Panc1 (cell line): ENCODE results near the gene TOGARAM2. TPM values are rescaled to one million over a fixed set of nuclear protein-coding genes. Genes with fewer than 3 reads are reported as not detected.

Experiments
- ATAC-seq: fragments of 200-7000 bp; cut with Tn5 transposase; 2 replicates; pipeline ENCODE4 v1.9.1; 2020; ENCODE audit warnings: mild to moderate bottlenecking, moderate library complexity
- BruUV-seq: library from RNA; stranded (reverse); fragments of 400-500 nt; replicated peaks from 2 replicates; lab custom pipeline; 2021; lab: Mats Ljungman, UMichigan
- CTCF ChIA-PET: fragments of 300-600 bp; sonication (Branson Sonifier 250); formaldehyde crosslinking; loops from one replicate; lab custom pipeline; 2022; ENCODE audit warnings: antibody characterized with exemption; lab: Charles Lee
- POLR2A ChIA-PET: fragments of 300-600 bp; sonication (Branson Sonifier 250); formaldehyde crosslinking; loops from one replicate; lab custom pipeline; 2022; ENCODE audit warnings: antibody characterized with exemption; lab: Charles Lee
- DNase-seq: peaks from one replicate; pipeline ENCODE4 v3.0.0-alpha.2; 2010; ENCODE audit warnings: low read depth, low spot score
- H3K27ac ChIP-seq: 2 replicates; pipeline ENCODE4 v1.5.1; 2011; ENCODE audit warnings: mild to moderate bottlenecking, low read length, inconsistent platforms
- H3K27me3 ChIP-seq: fragments of 200-500 bp; sonication (Bioruptor generic); 2 replicates; pipeline ENCODE4 v1.6.0; 2014; ENCODE audit warnings: low read length, inconsistent platforms; ENCODE audit not compliant: control insufficient read depth, insufficient read depth
- H3K36me3 ChIP-seq: fragments of 200-500 bp; sonication (Bioruptor generic); 2 replicates; pipeline ENCODE4 v1.5.1; 2014; ENCODE audit warnings: inconsistent platforms, mild to moderate bottlenecking, low read length, moderate library complexity; ENCODE audit not compliant: control insufficient read depth, insufficient read depth
- H3K4me1 ChIP-seq: 2 replicates; pipeline ENCODE4 v1.5.1; 2011; ENCODE audit warnings: inconsistent platforms, mild to moderate bottlenecking, low read length, moderate library complexity; ENCODE audit not compliant: control insufficient read depth, insufficient read depth
- H3K4me3 ChIP-seq, 2 experiments: 2 replicates each; pipeline ENCODE4 v1.5.1; 2011 to 2012; ENCODE audit warnings: low read depth in 2 of 2, low read length in 2 of 2, mild to moderate bottlenecking in 2 of 2, inconsistent platforms in 1 of 2, moderate library complexity in 1 of 2
- H3K9me3 ChIP-seq: fragments of 200-500 bp; sonication (Bioruptor generic); 2 replicates; pipeline ENCODE4 v1.5.1; 2014; ENCODE audit warnings: low read depth, mild to moderate bottlenecking, inconsistent platforms, low read length, moderate library complexity; ENCODE audit not compliant: control insufficient read depth, insufficient read depth
- CTCF ChIP-seq: fragments of 450-650 bp; IDR thresholded peaks from 2 replicates; pipeline ENCODE4 v1.5.1; 2017; ENCODE audit warnings: mild to moderate bottlenecking
- POLR2AphosphoS5 ChIP-seq: IDR thresholded peaks from 2 replicates; pipeline ENCODE4 v1.6.1; 2012; ENCODE audit warnings: mild to moderate bottlenecking, low read depth, low read length, moderate library complexity
- REST ChIP-seq, 2 experiments: IDR thresholded peaks; 2 replicates each; pipeline ENCODE4 v1.6.1; 2011 to 2012; ENCODE audit warnings: low read depth in 2 of 2, control low read depth in 1 of 2, low read length in 1 of 2, mild to moderate bottlenecking in 1 of 2, moderate library complexity in 1 of 2; ENCODE audit not compliant: insufficient read depth in 1 of 2
- SIN3A ChIP-seq: IDR thresholded peaks from 2 replicates; pipeline ENCODE4 v1.6.1; 2012; ENCODE audit warnings: low read depth, mild to moderate bottlenecking, low read length, moderate library complexity, borderline replicate concordance; ENCODE audit not compliant: insufficient read depth
- TCF7L2 ChIP-seq: IDR thresholded peaks from 2 replicates; pipeline ENCODE4 v1.6.1; 2011; ENCODE audit warnings: mild to moderate bottlenecking, low read depth, low read length, inconsistent platforms
- in situ Hi-C: cut with HindIII; loops from 2 replicates; pipeline ENCODE4 v1.10.0; 2016; ENCODE audit warnings: low sequenced_read_pairs, low pct_unique_long_range_greater_than_20kb
- intact Hi-C: fragments of 100-400 bp; cut with micrococcal nuclease; formaldehyde crosslinking; loops from one replicate; pipeline ENCODE4 v1.10.0; 2022; ENCODE audit not compliant: unreplicated experiment
- total RNA-seq: library from RNA; stranded (reverse); gene quantifications from one replicate; pipeline ENCODE4 v1.2.1, GENCODE V29; 2021; ENCODE audit not compliant: unreplicated experiment

Gene TOGARAM2
- total RNA-seq, 1 experiment from 2014 or later: 0.44 TPM

- H3K27ac ChIP-seq: no peak overlapping the region
- TF ChIP-seq SIN3A (no peak), REST (IDR thresholded peaks at IDR 0.05; ENCODE audit: insufficient read depth in 1 of 2, low read depth in 2 of 2, low read length in 1 of 2) (no peak), POLR2AphosphoS5 (no peak)
- BruUV-seq: no TSS peak
- H3K27me3 ChIP-seq: no peaks in the 10 kb centered on the region
- peaks cover 19% of the 10 kb centered on the region for H3K4me1 ChIP-seq
- ChIA-PET CTCF (no interaction called here), POLR2A (no interaction called here)
- no peak for DNase-seq
- ATAC-seq: peak; percentile 76
- no peaks in the 10 kb centered on the region for H3K9me3 ChIP-seq
- H3K4me3 ChIP-seq: peak overlapping the region; percentile 19 to 50
- no peaks in the 10 kb centered on the region for H3K36me3 ChIP-seq
- in situ Hi-C loops: no loop called here
- intact Hi-C loops: loop anchor here (5.0 kb wide), 2 partner anchors 1076 to 1116 kb away; no protein-coding TSS in a partner anchor
Measured at GRCh38 chr2:28956415-28956826, 24.7 kb upstream of the TOGARAM2 start.

- Histone ChIP-seq H3K4me1 (peaks cover 16% of the 10 kb centered on the region), H3K27me3 (no peaks in the 10 kb centered on the region), H3K27ac (no peak overlapping the region), H3K36me3 (no peaks in the 10 kb centered on the region), H3K9me3 (no peaks in the 10 kb centered on the region), H3K4me3 (peak overlapping the region; percentile 19 to 50)
- ChIA-PET POLR2A (no interaction called here), CTCF (no interaction called here)
- BruUV-seq: no TSS peak
- in situ Hi-C loops (no loop called here), intact Hi-C loops (loop anchor here (5.0 kb wide), 2 partner anchors 1075 to 1115 kb away; no protein-coding TSS in a partner anchor)
- TF ChIP-seq REST (IDR thresholded peaks at IDR 0.05; ENCODE audit: insufficient read depth in 1 of 2, low read depth in 2 of 2, low read length in 1 of 2): no peak
- TF ChIP-seq TCF7L2: no peak
- TF ChIP-seq SIN3A: no peak
- peak; percentile 77 for TF ChIP-seq CTCF
- DNase-seq: no peak
- no peak for ATAC-seq
Measured at GRCh38 chr2:28956890-28957289, 24.2 kb upstream of the TOGARAM2 start.
